ENCODE measurements around the gene THTPA.
A peak's percentile ranks its signal among the peaks of the same experiment; 100 is the strongest.
"Not testable (repeated sequence)": the region's sequence is repeated elsewhere in the genome, so short reads cannot be mapped to it uniquely, and the experiment has no call there.

The THTPA gene

DNA sequence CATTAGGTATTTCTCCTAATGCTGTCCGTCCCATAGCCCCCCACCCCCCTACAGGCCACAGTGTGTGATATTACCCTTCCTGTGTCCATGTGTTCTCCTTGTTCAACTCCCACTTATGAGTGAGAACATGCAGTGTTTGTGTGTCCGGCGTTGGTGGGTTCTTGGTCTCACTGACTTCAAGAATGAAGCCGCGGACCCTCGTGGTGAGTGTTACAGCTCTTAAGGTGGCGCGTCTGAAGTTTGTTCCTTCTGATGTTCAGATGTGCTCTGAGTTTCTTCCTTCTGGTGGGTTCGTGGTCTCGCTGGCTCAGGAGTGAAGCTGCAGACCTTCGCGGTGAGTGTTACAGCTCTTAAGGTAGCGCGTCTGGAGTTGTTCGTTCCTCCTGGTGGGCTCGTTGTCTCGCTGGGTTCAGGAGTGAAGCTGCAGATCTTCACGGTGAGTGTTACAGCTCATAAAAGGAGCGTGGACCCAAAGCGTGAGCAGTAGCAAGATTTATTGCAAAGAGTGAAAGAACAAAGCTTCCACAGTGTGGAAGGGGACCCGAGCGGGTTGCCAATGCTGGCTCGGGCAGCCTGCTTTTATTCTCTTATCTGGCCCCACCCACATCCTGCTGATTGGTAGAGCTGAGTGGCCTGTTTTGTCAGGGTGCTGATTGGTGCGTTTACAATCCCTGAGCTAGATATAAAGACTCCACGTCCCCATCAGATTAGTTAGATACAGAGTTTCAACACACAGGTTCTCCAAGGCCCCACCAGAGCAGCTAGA lies 27.9 kb downstream of the THTPA start:
- DNase-seq (ENCODE audit: low read depth): not testable (repeated sequence)

- not testable (repeated sequence) for DNase-seq (ENCODE audit: low read depth)
These were observed 28.6 kb downstream of the THTPA start for GRCh38 chr14:23584527-23585203.

DNA sequence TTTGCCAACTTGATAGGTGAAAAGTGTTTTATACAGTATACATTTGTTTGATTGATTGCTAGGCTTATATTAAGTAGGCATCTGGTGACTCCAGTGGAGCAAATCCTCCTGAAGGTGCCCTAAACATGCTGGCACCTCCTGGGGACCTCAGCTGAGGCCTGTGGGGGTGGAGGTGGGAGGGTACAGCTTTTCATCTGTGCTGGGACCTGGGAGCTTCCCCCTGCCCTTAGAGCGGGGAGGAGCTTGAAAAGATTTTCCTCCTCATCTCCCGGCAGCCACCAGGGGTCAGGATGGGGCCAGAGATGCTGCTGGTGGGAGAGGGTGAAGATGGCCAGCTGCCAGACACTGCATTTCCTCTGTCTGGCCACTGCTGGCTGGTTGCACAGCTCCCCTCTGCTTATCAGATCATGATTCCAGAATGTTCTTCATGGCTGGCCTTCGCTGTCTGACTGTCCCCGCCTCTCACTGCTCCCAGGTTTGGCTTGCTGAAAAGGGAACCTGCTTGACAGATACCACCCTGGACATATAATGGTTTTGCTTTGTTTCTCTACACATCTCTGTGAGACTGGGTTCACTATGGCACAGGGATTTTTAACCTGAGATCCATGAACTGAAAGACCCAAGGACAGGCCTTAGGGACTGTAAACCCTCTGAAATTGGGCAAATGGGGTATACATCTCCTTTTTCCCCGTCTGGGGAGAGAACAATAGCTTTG lies 33.0 kb downstream of the THTPA start:
- DNase-seq (ENCODE audit: low read depth): peak; percentile 84

DNA sequence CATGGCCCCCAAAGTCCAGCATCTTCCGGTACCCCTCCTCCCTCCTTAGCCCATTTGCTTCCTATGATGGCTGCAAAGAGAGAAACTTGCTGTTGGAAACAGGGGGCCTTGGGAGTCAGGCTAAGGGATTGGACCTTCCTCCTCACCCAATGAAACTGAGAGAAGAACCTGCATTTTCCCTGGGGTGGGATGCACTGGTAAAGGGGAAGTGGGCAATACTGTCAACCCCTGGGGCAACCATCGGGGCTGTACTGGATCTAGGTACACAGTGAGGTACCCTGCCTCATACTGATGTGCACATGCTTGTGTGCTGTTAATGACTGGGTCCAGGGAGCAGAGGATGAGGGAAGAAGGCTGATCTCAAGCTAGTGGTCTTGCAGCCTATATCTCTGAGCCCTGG lies 33.5 kb downstream of the THTPA start:
- DNase-seq (ENCODE audit: low read depth): no peak

DNA sequence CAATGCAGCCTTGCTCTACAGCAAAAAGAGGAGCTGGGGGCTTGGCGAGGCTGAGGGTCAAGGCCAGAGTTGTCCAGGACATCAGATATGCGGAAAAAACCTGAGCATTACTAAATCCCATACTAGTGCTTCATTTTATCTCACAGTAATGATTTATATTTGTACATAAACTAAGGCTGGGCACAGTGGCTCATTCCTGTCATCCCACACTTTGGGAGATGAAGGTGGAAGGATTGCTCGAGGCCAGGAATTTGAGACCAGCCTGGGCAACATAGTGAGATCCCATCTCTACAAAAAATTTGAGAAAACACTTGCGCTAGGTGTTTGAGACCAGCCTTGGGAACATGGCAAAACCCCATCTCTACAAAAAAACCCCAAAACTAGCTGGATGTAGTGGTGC lies 34.1 kb downstream of the THTPA start:
- DNase-seq (ENCODE audit: low read depth): no peak

DNA sequence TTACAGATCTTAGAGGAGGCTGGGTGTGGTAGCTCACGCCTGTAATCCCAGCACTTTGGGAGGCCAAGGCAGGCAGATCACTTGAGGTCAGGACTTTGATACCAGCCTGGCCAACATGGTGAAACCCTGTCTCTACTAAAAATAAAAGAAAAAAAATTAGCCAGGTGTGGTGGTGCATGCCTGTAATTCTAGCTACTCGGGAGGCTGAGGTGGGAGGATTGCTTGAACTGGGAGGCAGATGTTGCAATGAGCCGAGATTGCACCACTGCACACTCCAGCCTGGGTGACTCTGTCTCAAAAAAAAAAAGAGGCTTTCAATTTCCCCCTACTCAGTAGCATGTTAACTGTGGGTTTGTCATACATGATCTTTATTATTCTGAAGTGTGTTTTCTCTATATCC lies 38.1 kb downstream of the THTPA start:
- DNase-seq (ENCODE audit: low read depth): not testable (repeated sequence)

DNA sequence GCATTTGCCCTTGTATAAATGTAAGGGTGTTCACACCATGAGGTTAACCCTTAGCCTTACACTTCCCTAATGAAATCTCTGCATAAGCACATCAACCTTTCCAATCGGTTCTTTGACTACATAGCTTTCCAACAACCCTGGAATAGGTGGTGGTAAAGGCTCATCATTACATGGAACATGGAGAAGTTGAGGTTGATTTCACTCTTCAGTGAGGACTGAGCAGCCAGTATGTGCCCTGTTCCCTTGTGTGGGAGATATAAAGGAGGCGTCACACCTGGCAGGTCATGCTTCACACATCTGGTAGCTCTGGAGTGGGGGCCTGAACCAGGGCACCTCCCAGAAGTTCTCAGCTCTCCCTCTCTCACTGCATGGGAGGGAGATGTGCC lies 44.2 kb downstream of the THTPA start:
- DNase-seq (ENCODE audit: low read depth): no peak

DNA sequence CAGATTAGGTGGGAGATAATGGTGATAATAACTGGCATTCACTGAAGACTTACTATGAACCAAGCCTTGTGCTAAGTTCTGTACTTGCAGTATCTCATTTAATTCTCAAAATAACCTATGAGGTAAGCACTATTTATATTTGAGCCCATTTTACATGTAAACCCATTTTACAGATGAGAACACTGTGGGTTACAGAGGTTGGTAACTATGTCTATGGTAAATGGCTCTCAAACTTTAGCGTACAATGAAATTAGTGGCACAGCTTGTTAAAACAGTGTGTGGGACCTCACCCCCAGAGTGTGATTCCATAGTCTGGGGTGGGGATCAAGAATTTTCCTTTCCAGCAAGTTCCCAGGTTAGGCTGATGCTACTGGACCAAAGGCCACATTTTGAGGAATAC lies 44.7 kb downstream of the THTPA start:
- DNase-seq (ENCODE audit: low read depth): no peak

- DNase-seq (ENCODE audit: low read depth): no peak
These were observed 45.4 kb downstream of the THTPA start for GRCh38 chr14:23601424-23601823.

DNA sequence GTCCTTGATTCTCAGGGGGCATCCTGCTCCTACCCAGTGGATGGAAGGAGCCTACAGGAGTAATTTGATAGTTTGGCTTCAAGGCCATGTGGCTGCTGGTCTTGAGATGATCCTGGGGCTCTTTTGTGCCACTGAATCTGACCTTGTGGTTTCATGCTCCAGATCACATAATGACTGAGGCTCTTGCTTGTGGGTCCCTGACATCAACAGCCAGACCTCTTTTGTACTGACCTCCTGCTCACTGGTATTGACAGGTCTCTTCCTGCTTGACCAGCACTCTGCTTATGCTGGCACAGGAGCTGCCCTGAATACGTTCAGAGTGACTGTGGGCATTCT lies 45.7 kb downstream of the THTPA start:
- DNase-seq (ENCODE audit: low read depth): no peak

DNA sequence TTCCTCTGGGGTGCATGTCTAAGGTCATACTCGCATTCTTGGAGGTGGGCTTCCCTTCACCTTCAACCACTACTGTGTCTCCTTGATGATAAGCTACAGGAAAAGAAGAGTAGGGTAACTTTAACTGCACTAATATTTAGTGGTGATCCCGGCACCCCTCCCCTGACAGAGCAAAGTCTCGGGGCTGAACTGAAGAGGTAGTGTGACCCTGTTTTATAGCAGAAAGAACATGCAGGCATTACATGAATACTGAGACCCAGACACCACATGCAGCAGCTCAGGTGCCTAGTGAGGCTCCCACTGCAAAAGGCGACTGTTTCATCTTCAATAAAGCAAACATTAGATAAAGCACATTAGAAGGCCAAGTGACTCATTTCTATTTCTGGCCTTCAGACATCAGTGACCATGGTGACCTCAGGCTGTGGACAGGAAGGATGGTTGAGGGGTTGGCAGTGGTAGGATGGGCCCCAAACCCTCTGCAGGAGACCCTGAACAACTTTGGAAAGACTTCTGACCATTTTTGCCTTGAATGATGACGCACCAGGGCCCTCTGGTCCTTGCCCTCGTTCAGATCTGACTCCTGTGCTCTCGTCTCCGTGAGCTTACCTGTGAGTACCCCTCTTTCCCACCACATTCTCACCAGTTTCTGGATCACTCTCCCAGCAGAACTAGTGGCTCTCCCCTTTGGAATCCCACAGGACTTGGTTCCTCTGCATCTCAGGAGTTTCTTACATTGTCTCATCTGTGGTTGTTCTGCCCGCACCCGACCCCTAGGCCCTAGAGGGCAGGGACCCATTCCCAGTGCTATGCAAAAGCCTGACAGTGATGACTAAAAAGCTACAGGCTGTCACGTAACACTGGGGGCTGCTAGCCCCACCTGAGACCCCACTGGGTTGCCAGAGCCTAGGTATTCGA lies 46.4 kb downstream of the THTPA start:
- no peak for DNase-seq (ENCODE audit: low read depth)

DNA sequence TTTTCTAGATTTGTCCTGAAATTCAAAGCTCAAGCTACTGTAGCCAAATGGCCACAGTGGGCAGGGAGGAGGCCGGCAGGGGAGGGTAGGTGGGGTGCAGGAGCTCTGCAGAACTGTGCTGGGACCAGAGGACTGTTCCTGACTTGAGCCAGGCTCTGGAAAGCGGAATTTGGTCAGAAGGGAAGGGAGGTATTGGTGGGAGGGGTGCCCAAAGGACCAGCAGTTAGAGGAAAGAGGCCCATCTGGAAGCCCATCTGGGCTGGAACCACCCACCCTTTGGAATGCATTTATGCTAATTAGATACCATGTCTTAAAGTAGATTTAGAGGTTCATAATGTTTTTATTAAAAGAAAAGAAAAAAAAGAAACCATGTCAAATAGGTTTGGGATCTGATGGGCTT lies 47.0 kb downstream of the THTPA start:
- no peak for DNase-seq (ENCODE audit: low read depth)

DNA sequence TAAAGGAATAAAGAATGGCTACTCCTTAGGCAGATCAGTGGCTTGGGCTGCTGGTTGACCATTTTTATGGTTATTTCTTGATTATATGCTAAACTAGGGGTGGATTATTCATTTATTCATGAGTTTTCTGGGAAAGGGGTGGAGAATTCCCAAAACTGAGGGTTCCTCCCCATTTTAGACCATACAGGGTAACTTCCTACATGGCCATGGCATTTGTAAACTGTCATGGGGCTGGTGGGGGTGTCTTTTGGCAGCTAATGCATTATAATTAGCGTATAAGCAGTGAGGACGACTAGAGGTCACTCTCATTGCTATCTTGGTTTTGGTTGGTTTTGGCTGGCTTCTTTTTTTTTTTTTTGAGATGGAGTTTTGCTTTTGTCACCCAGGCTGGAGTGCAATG lies 48.1 kb downstream of the THTPA start:
- DNase-seq (ENCODE audit: low read depth): no peak

GRCh38 chr14:23604675-23605170 lies 48.7 kb downstream of the THTPA start:
- DNase-seq (ENCODE audit: low read depth): no peak

GRCh38 chr14:23605931-23606585 lies 50.0 kb downstream of the THTPA start:
- DNase-seq (ENCODE audit: low read depth): no peak

DNA sequence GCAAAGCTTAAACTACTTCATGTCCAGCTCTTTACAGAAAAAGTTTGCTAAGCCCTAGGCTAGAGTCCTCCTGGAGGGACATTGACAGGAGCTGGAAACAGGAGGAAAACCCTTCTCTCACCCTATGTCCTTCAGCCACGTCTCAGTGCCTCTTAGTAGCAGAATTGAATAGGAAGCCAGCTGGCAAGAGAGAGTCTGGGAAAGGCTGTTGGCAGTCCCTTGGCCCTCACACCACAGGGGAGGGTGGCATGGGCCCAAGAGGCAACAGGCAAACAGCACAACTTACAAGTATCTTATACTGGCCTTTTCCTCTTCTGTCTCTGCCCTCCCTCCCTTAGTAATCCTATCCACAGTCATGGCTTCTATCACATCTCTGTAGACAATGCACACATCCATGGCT lies 52.4 kb downstream of the THTPA start:
- no peak for DNase-seq (ENCODE audit: low read depth)

DNA sequence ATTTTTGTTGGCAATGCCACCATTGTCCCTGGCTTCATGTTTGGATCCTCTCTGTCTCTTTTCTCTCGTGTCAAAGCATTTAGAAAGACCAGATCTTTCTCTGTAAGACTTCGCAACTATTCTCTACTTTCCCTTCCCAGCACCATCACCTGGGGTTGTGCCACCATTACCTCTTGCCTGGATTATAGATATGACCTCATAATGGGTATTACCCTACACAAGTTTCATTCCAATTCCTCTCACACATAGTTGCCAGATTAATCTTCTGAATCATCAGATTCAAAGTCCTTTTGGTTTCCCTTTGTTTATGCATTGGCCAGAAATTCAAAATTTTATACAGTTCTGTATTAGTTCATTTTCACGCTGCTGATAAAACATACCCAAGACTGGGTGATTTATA lies 52.9 kb downstream of the THTPA start:
- no peak for DNase-seq (ENCODE audit: low read depth)

DNA sequence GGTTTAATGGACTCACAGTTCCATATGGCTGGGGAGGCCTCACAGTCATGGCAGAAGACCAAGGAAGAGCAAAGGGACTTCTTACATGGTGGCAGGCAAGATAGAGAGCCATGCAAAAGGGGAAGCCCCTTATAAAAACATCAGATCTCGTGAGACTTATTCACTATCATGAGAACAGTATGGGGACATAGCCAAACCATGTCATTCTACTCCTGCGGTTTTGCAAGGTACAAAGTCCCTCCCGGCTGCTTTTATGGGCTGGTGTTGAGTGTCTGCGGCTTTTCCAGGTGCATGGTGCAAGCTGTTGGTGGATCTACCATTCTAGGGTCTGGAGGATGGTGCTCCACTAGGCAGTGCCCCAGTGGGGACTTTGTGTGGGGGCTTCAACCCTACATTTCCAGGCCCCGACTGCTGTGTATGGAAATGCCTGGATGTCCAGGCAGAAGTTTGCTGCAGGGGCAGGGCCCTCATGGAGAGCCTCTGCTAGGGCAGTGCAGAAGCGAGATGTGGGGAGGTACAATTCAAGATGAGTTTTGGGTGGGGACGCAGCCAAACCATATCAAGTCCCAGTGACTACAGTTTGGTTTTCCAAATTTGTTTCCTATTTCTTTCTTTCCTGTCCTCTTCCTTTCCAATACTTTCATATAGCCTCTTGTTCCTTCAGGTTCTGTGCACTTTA lies 53.5 kb downstream of the THTPA start:
- DNase-seq (ENCODE audit: low read depth): not testable (repeated sequence)

Measured in fibroblast of the conjunctiva (primary cell).